Fibroblast of skin of right quadriceps (primary cell): ENCODE measurements around the gene GSTM5.
A peak's percentile ranks its signal among the peaks of the same experiment; 100 is the strongest.
"Not testable (repeated sequence)": the region's sequence is repeated elsewhere in the genome, so short reads cannot be mapped to it uniquely, and the experiment has no call there.

Experiments
- DNase-seq: peaks from one replicate; pipeline ENCODE4 v3.0.0-alpha.2; 2013

The GSTM5 gene

GRCh38 chr1:109762821-109763645 lies 51.0 kb downstream of the GSTM5 start:
- DNase-seq: peak; percentile 75

- no peak for DNase-seq
Measured at GRCh38 chr1:109763646-109764415, 51.8 kb downstream of the GSTM5 start, which contains the start of gene EPS8L3. Gene EPS8L3 (minus strand): TSS chr1:109763923. CDS start chr1:109761749, 2,174 bp downstream.

- no peak for DNase-seq
Measured at GRCh38 chr1:109764561-109765482, 52.8 kb downstream of the GSTM5 start.

GRCh38 chr1:109765483-109765815 lies 53.4 kb downstream of the GSTM5 start:
- DNase-seq: no peak

- DNase-seq: no peak
Measured at GRCh38 chr1:109765896-109766615, 54.0 kb downstream of the GSTM5 start.

GRCh38 chr1:109766991-109767636 lies 55.1 kb downstream of the GSTM5 start:
- DNase-seq: not testable (repeated sequence)
